GM19467 (cell line): Measurements from ENCODE around the gene RPGRIP1.
"Not testable (repeated sequence)": the region's sequence is repeated elsewhere in the genome, so short reads cannot be mapped to it uniquely, and the experiment has no call there.

ENCODE experiments used
- ATAC-seq: cut with Tn5 transposase; IDR thresholded peaks from one replicate; pipeline ENCODE4 v1.9.1; 2021; ENCODE audit warnings: mild to moderate bottlenecking, moderate library complexity; ENCODE audit not compliant: unreplicated experiment

Gene RPGRIP1

DNA sequence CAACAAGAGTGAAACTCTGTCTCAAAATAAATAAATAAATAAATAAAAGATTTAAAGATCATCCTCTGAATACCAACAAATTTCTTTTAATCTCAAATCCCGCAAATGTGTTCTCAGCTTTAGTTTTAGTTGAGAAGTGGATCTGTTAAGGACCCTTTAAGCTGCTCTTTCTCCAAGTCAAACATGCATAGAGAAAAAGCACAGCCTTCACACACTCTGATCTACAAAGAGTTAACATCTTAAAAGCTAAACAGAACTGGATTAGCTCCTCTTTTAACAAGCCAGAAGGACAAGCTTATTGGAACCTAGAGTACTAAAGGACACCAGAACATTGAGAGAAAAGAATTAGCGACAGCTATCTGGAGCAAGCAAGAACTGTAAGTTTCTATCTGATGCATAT lies at the start of gene RPGRIP1:
RPGRIP1 (plus strand) TSS at position 301 of the 400 bp plus-strand sequence. CDS start 7,894 bp downstream, outside the sequence.
- no peak for ATAC-seq

DNA sequence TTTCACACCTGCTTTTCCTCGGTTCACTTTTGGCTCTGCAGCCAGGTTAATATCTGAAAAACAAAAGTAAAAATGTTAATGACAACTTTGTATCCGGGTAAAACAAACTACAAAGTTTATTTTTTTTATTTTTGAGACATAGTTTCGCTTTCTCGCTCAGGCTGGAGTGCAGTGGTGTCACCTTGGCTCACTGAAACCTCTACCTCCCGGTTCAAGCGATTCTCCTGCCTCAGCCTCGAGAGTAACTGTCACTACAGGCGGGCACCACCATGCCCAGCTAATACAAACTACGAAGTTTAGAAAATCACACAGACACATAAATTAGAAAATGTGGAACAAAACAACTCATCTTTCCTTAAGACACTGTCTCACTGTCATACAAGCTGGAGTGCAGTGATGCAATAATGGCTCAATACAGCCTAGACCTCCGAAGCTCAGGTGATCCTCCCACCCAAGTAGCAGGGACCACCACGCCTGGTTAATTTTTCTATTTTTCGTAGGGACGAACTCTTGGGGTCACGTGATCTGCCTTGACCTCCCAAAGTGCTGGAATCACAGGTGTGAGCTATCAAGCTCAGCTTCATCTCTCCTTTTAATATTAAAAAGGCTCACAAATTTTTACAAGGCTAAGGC lies 48.7 kb upstream of the RPGRIP1 start:
- no peak for ATAC-seq

DNA sequence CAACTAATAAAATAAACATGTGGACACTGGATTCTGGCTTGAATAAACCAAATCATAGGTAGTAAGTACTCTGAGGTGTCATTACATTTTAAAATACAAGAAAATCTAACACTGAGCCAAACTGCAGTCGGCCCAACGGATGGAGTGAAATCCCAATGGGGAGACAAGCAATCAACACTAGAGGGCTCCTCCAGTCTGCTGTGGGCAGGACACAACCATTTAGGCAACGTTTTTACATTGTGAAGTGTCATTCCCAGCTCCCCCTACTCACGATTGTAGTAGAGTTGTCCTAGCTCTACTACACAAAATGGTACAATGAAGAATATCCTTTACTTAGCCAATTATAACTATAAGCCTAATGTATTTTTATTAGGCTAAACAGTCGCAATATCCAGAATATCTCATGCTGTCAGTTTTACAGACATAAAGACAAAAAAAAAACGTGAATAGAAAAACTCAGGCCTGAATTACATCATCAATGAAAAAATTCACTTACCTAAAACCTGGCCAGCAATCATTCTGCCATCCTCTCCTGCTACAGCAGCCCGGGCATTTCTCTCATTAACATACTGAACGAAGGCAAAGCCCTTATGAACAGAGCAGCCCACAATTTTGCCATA lies 46.3 kb upstream of the RPGRIP1 start:
- no peak for ATAC-seq

DNA sequence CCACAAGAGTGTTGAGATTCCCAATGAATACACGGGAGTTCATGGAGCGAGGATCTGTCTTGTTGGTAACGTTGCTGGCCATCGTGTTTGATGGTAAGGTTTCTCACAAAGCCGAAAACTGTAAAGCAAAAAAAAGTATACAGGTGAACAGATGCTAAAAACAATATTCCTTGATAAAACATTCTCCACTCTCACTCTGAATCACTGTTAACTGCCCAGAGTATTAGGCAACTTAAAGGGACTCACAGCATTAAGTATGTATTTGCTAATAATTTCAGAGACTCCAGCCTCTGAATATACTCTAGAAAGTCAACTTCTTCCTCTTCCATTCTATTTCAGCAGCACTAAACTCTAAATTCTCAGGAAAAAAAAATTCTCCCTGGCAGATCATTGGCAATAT lies 45.8 kb upstream of the RPGRIP1 start:
- ATAC-seq, result no peak

DNA sequence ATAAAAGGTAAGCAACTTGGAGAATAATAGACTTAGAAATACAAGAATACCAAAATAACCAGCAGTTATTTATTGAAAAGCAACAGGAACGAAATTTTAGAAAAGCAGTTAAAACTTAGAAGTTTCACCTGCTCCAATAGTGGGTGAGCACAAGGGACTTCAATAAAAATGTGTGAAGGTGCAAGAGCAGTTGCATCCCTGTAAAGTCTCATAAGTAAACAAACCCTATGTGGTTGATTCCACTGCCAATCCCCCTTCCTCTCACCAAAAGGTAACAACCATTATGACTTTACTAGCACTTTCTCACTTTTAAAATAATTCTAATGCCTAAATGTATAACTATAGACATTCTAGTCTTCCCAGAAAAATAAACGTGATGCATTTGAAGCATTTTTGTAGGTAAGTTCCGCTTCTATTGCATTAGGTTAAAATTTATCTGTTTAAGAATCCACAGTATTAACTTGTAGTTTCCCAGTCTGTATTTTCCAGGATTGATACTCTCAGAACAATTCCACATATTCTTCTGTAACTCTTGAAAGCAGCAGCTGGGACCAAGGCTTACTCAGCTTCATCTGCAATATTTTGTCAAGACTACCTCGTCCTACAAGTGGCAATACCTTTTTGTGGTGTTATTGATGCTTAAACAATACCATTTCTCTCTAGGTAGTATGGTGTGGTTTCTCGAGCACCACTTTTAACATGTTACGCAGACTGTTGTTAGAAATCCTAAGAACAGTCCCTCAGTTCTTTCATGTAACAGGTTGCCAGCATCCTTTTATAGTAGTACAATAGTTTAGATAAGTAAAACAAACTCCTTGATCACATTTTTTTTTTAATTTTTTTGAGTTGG lies 42.7 kb upstream of the RPGRIP1 start:
- ATAC-seq, result no peak

DNA sequence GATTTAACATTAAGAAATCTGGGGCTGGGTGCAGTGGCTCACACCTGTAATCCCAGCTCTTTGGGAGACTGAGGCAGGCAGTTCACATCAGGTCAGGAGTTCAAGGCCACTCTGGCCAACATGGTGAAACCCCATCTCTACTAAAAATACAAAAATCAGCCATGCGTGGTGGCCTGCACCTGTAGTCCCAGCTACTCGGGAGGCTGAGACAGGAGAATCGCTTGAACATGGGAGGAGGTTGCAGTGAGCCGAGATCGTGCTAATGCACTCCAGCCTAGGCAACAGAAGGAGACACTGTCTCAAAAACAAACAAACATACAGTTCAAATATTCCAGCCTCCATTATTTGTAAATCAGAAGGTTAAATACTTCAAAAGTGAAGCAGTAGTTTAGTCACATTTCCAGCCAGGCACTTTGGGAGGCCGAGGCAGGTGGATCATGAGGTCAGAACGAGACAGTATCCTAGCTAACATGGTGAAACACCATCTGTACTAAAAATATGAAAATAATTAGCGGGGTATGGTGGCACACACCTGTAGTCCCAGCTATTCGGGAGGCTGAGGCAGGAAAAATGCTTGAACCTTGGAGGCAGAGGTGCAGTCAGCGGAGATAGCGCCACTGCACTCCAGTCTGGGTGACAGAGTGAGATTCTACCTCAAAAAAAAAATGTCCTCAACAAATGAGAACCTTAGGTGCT lies 40.9 kb upstream of the RPGRIP1 start:
- ATAC-seq, result no peak

DNA sequence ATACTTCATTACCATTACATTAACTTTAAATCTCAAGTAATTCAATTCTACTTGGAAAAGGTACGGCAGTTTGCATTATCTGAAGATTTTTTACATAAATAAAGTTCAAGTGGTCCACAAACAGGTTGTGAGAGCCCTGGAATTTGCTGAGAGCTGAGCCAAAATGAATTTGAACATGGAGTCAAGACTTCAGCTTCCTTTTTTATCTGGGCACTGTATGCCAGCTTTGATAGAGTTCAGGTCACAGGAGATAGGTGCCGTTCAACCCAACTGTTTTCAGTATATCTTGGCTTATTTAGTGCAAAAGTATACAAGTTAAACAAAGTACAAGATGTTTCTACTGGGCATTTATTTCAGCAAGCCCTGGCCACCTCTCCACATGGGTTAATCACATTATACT lies 39.5 kb upstream of the RPGRIP1 start:
- no peak for ATAC-seq

DNA sequence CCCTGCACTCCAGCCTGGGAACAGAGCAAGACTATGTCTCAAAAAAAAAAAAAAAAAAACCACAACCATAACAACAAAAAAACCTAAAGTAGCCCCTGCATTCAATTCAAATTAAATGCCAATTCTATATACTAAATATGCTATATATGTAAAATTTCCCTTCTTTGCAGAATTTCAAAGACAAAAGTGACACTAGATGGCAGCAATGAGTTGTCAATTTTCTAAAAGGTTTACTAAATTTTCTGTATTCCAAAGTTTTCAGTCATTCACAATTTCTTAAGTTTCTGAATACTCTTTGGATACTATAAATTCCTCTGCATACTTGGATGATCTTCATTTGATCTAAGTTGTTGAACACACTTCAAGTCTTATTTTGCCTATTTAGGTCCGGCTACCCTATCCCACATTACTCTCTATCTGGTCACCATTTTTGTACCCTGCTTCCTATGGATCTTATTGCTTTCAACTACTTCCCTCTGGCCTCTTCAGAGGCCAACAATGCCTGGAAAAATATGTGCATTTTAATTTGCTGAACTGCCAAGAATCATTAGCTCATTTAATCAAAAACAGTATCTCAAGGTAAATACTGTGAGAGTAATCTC lies 38.6 kb upstream of the RPGRIP1 start:
- no peak for ATAC-seq

DNA sequence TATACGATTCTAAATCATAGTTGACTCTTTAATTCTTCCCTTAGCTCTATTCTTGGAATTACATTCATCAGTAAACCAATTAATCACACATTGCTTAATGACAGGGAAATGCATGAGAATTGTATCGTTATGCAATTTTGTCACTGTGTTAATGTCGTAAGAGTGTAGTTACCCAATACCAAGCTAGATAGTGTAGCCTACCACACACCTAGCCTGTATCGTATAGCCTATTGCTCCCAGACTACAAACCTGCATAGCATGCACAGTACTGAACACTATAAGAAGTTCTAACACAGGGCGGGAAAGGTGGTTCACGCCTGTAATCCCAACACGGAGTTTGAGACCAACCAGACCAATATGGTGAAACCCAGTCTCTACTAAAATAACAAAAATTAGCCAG lies 35.3 kb upstream of the RPGRIP1 start:
- no peak for ATAC-seq

DNA sequence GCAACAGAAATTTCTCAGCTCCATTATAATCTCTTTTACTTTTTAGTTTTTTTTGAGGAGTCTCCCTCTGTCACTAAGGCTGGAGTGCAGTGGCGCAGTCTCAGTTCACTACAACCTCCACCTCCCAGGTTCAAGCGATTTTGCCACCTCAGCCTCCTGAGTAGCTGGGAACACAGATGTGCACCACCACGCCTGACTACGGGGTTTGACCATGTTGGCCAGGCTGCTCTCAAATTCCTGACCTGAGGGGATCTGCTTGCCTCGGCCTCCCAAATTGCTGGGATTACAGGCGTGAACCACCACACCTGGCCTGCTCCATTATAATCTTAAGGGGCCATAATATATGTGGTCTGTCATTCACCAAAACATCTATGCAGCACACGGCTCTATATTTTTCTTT lies 34.1 kb upstream of the RPGRIP1 start:
- ATAC-seq, result no peak

DNA sequence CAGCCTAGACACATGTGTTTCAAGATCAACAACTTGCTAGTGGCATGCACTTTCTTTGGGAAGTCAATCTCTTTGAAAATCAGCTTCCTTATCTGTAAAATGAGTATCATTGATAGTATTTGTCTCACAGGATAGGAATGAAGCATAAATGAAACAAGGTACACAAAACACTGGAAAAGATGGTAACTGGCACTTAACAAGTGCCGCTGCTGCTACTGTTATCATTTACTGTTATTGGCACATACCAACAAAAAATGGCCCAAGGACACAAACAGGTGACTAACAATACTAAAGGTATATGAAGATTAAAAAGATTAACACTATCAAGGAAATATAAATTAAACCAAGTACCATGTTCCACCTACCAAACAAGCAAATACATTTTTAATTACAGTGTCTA lies 31.5 kb upstream of the RPGRIP1 start:
- no peak for ATAC-seq

DNA sequence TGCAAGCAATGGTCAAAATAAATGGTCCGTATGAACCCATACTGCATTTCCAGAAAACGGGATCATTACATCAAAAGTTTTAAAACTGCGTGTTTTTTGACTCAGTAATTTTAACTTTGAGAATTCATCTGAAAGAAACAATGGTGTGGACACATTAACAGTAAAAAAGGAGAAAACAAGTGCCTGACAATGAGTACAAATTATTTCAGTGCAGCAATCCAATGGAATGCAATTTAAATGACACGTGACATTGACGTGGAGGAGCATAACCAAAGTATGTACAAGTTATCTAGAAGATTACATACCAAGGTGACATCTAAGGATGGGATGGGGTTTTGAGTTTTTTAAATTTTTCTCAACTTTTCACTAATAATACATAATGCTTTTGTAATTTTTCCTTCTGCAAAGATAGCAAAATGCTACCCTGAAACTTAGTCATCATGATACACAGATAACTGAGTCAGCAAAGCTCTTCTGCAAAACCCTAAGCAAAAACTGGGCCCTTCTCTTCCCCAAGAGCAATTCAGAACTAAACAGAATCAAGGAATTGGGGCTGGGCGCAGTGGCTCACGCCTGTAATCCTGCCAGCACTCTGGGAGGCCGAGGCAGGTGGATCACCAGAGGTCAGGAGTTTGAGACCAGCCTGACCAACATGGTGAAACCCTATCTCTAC lies 31.0 kb upstream of the RPGRIP1 start:
- ATAC-seq, result no peak

DNA sequence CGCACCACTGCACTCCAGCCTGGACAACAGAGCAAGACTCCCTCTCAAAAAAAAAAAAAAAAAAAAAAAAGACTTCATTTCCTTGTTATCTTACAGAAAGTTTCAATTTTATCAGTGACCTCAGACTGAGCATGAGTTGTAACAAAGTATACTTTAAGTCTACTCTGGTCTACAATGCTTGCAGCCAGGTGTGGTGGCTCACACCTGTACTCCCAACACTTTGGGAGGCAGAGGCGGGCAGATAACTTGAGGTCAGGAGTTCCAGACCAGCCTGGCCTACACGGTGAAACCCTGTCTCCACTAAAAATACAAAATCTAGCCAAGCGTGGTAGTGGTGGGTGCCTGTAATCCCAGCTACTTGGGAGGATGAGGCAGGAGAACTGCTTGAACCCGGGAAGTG lies 28.7 kb upstream of the RPGRIP1 start:
- no peak for ATAC-seq

DNA sequence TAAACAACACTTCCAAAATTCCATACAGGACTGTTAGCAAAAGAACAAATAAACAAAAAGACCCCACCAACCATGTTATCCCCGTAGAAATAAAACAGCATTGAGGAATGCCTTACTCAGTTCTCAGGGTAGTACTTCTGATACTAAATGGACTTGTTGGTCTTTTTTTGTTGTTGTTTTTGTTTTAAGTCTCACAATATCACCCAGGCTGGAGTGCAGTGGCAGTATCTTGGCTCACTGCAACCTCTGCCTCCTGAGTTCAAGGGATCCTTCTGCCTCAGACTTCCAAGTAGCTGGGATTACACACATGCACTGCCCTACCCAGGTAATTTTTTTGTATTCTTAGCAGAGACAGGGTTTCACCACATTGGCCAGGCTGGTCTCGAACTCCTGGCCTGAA lies 27.7 kb upstream of the RPGRIP1 start:
- no peak for ATAC-seq

DNA sequence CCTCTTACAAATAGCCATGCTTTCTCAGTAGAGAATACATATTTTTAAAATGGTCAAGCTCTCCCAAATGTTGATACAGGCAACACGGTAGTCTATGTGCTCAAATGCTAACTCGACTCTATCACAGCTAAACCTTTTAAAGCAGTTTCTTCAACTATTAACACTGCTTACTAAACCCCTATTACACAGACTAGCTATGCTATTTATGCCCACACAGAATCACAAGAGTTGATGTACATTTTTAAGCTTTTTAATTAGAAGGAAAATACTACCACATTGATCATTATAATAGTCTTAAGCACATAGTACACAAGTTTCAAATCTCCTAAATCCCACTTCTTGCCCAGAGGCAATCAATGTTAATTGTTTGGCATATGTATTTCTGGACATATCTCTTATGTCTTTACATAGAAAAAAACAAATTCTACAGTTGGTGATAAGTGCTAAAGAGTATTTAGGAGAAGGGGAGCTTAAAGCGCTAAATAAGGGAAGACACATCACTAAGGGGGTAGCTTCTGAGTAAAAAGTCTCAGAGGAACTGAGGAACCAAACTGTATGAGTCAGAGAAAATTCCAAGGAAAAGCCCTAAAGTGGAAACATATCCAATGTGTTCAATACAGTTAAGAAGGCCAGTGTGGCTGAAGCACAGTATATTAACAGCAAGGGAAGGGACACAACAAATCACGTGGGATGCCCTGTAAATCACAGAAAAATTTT lies 24.3 kb upstream of the RPGRIP1 start:
- no peak for ATAC-seq

DNA sequence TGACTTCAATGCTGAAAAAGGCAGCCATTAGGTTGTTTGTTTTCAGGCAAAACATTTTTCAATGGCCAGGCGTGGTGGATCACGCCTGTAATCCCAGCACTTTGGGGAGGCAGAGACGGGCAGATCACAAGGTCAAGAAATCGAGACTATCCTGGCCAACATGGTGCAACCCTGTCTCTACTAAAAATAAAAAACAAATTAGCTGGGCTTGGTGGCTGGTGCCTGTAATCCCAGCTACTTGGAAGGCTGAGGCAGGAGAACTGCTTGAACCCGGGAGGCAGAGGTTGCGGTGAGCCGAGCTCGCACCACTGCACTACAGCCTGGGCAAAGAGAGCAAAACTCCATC lies 23.8 kb upstream of the RPGRIP1 start:
- not testable (repeated sequence) for ATAC-seq

DNA sequence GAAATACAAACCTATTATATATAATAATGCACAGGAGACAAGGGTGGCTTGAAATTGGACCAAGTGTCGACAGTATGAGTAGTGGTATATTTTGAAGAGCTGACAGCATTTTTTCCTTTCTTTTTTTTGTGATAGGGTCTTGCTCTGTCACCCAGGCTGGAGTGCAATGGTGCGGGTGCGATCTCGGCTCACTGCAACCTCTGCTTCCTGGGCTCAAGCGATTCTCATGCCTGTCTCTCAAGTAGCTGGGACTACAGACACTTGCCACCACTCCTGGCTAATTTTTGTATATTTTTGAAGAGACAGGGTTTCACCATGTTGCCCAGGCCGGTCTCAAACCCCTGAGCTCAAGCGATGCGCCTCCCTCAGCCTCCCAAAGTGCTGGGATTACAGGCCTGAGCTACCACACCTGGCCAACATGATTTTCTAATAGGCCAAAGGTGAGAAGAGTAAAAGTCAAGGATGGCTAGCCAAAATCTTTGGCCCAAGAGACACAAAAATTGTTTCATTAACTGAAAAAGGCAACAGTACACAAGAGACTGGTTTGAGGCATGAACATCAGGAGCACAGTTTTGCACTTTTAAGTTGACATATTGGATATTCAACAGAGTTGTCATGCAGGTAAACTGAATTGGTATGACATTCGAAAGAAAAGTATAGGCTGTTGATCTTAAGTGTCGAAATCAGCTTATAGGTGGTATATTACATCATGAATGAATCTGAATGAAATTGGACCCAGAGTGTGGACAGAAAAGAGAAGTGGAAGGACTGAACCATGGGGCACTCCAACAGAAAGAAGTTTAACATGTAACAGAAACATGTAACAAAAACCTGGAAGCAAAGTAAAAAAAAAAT lies 23.1 kb upstream of the RPGRIP1 start:
- ATAC-seq, result no peak

DNA sequence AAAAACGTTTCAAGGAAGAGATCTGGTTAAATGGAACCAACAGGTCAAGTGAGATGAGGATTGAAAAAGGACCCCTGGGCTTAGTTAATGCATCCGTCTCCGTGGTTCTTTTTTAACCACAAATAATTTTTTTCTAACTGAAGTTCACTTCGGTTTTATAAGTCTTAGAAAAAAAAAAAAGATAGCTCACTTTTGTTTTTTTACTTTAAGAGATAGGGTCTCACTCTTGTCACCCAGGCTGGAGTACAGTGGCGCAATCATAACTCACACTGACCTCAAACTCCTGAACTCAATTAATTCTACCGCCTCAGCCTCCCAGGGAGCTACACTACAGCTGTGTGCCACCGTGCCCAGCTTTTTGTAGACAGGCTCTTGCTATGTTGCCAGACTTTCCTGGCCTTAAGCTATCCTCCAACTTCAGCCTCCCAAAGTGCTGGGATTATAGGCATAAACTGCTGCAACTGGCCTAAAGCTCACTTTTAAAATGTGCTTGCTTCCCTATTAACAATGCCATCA lies 22.4 kb upstream of the RPGRIP1 start:
- no peak for ATAC-seq
